B cell (primary cell): Measurements from ENCODE around the gene SFT2D1. TPM values are rescaled to one million over a fixed set of nuclear protein-coding genes. Genes with fewer than 3 reads are reported as not detected.

ENCODE experiments used
- ATAC-seq: fragments of 200-7000 bp; cut with Tn5 transposase; one replicate; pipeline ENCODE4 v1.10.0; 2021; ENCODE audit warnings: low read depth, mild to moderate bottlenecking, moderate number of reproducible peaks, moderate library complexity
- CTCF ChIA-PET: fragments of 350-600 bp; sonication (Branson Sonifier 250); formaldehyde crosslinking; loops from one replicate; lab custom pipeline; 2021; ENCODE audit warnings: antibody characterized with exemption, inconsistent platforms; lab: Charles Lee
- POLR2A ChIA-PET: fragments of 350-600 bp; sonication (Branson Sonifier 250); formaldehyde crosslinking; loops from one replicate; lab custom pipeline; 2021; ENCODE audit warnings: antibody characterized with exemption; lab: Charles Lee
- DNase-seq: peaks from one replicate; pipeline ENCODE4 v3.0.0; 2013
- H2AFZ ChIP-seq: 2 replicates; pipeline ENCODE4 v1.6.1; 2012; ENCODE audit warnings: mild to moderate bottlenecking, low read depth, low read length; ENCODE audit not compliant: insufficient read depth, poor library complexity, severe bottlenecking
- H3K27ac ChIP-seq, 2 donors: 1 replicate in 1 of 2; 2 replicates in 1 of 2; pipeline ENCODE4 v1.5.1; 2012 to 2013; ENCODE audit warnings: low read length in 2 of 2, mild to moderate bottlenecking in 2 of 2, moderate library complexity in 1 of 2
- H3K27me3 ChIP-seq, 4 experiments: fragments of 200-600 bp in 1 of 4; sonication (generic) in 1 of 4; replicated peaks in 1 of 4; 1 replicate in 2 of 4; 2 replicates in 2 of 4; pipeline versions ENCODE4 v1.6.1 to v1.7.0; 2013 to 2016; ENCODE audit warnings: low read length in 3 of 4, mild to moderate bottlenecking in 2 of 4, mixed read lengths in 1 of 4, moderate library complexity in 1 of 4; ENCODE audit not compliant: insufficient read depth in 4 of 4, control insufficient read depth in 3 of 4; ENCODE audit errors: control extremely low read depth in 1 of 4
- H3K36me3 ChIP-seq, 2 experiments: replicated peaks in 1 of 2; 1 replicate in 1 of 2; 2 replicates in 1 of 2; pipeline versions ENCODE4 v1.6.1 to v1.7.1; 2013; ENCODE audit warnings: low read length in 1 of 2; ENCODE audit not compliant: insufficient read depth in 2 of 2, control insufficient read depth in 1 of 2; ENCODE audit errors: control extremely low read depth in 1 of 2, extremely low read depth in 1 of 2
- H3K4me1 ChIP-seq, 2 donors: fragments of 200-600 bp in 1 of 2; sonication (generic) in 1 of 2; 1 replicate in 1 of 2; 2 replicates in 1 of 2; pipeline versions ENCODE4 v1.5.1 to v1.6.1; 2013 to 2017; ENCODE audit warnings: low read length in 2 of 2; ENCODE audit not compliant: control insufficient read depth in 2 of 2, insufficient read depth in 2 of 2
- H3K4me2 ChIP-seq: replicated peaks from 2 replicates; pipeline ENCODE3; 2012; ENCODE audit warnings: mild to moderate bottlenecking, low read depth, low read length; ENCODE audit not compliant: poor library complexity, severe bottlenecking
- H3K4me3 ChIP-seq, 5 experiments: fragments of 200-600 bp in 1 of 5; sonication (generic) in 1 of 5; 1 replicate in 3 of 5; 2 replicates in 2 of 5; pipeline versions ENCODE4 v1.5.1 to v1.7.0; 2011 to 2016; ENCODE audit warnings: low read length in 4 of 5, mild to moderate bottlenecking in 4 of 5, low read depth in 2 of 5, control low read depth in 1 of 5, moderate library complexity in 1 of 5; ENCODE audit not compliant: insufficient read depth in 1 of 5; ENCODE audit errors: control extremely low read depth in 1 of 5, extremely low read depth in 1 of 5
- H3K79me2 ChIP-seq: fragments of 200-600 bp; sonication (generic); one replicate; pipeline ENCODE4 v1.6.0; 2016; ENCODE audit warnings: low read length; ENCODE audit not compliant: control insufficient read depth, insufficient read depth
- H3K9ac ChIP-seq: fragments of 200-600 bp; sonication (generic); 2 replicates; pipeline ENCODE4 v1.6.1; 2017; ENCODE audit warnings: mild to moderate bottlenecking, low read length, moderate library complexity
- H3K9me3 ChIP-seq, 3 donors: one replicate each; pipeline versions ENCODE4 v1.6.1 to v1.7.1; 2013; ENCODE audit warnings: low read length in 2 of 3; ENCODE audit not compliant: control insufficient read depth in 2 of 3, insufficient read depth in 1 of 3; ENCODE audit errors: control extremely low read depth in 1 of 3
- H4K20me1 ChIP-seq: 2 replicates; pipeline ENCODE4 v1.6.0; 2012; ENCODE audit warnings: mild to moderate bottlenecking, low read length; ENCODE audit not compliant: insufficient read depth, control insufficient read depth, poor library complexity, severe bottlenecking
- H3K27ac Mint-ChIP-seq: one replicate; pipeline ENCODE4 v1.8.0; 2021; ENCODE audit warnings: mixed read lengths
- H3K27me3 Mint-ChIP-seq: one replicate; pipeline ENCODE4 v1.8.0; 2021; ENCODE audit warnings: mixed read lengths
- H3K4me1 Mint-ChIP-seq: one replicate; pipeline ENCODE4 v1.8.0; 2021; ENCODE audit warnings: mixed read lengths
- H3K4me3 Mint-ChIP-seq: one replicate; pipeline ENCODE4 v1.8.0; 2021; ENCODE audit warnings: mixed read lengths
- H3K9me3 Mint-ChIP-seq: one replicate; pipeline ENCODE4 v1.8.0; 2022; ENCODE audit warnings: mixed read lengths; ENCODE audit not compliant: insufficient read depth
- CTCF ChIP-seq: fragments of 200-600 bp; IDR thresholded peaks from one replicate; pipeline ENCODE4 v1.8.0; 2022; ENCODE audit warnings: antibody characterized with exemption, mild to moderate bottlenecking
- EZH2 ChIP-seq: IDR thresholded peaks from 2 replicates; pipeline ENCODE4 v1.6.1; 2012; ENCODE audit warnings: borderline replicate concordance, low read depth, mild to moderate bottlenecking, moderate library complexity, low read length; ENCODE audit not compliant: insufficient read depth, poor library complexity, severe bottlenecking
- WGBS: methylation state at CpG from one replicate; pipeline ENCODE4 v1.1.5; 2013; ENCODE audit warnings: missing lambda C conversion rate; ENCODE audit not compliant: insufficient coverage; 5-methylcytosine and 5-hydroxymethylcytosine counted together
- intact Hi-C: fragments of 100-400 bp; cut with micrococcal nuclease; formaldehyde crosslinking; loops from one replicate; pipeline ENCODE4 v1.10.0; 2022
- polyA plus RNA-seq: library from polyadenylated mRNA; depleted of rRNA; stranded (reverse); fragments of >200 nt; gene quantifications from 2 replicates; pipeline ENCODE4 v1.2.3, GENCODE V29; 2012
- total RNA-seq, 2 donors: library from RNA; stranded (reverse); fragments of 120-200 nt in 1 of 2; gene quantifications; 1 replicate in 1 of 2; 2 replicates in 1 of 2; pipeline versions ENCODE4 v1.2.3 to v1.2.4, GENCODE V29; 2013 to 2022

Gene SFT2D1
- total and polyA plus RNA-seq, 2 donors (not counting 1 experiment from before 2014, with no cell fraction given) = 38.2 to 59.0 TPM

- intact Hi-C loops = no loop called here
- Mint-ChIP-seq H3K4me1 (peaks cover 14% of the 10 kb centered on the region), H3K27me3 (no peaks in the 10 kb centered on the region), H3K27ac (peak overlapping the region; percentile 67), H3K9me3 (no peaks in the 10 kb centered on the region), H3K4me3 (no peak overlapping the region)
- Histone ChIP-seq H3K9me3 (no peaks in the 10 kb centered on the region), H2AFZ (no peak overlapping the region), H3K79me2 (peaks cover 23% of the 10 kb centered on the region), H3K9ac (no peak overlapping the region), H3K4me3 (no peak overlapping the region), H3K4me1 (peaks cover 0 to 6% of the 10 kb centered on the region in 2 donors), H3K27ac (no peak overlapping the region), H3K4me2 (no peak overlapping the region), H4K20me1 (peaks cover 44% of the 10 kb centered on the region), H3K36me3 (peaks cover 6 to 79% of the 10 kb centered on the region in 2 experiments), H3K27me3 (no peaks in the 10 kb centered on the region)
- TF ChIP-seq EZH2 (no peak), CTCF (no peak)
- ATAC-seq = peak; percentile 31
- DNase-seq = no peak
- ChIA-PET CTCF (interaction anchor here (0.7 to 1.5 kb wide), 5 partner anchors 12 to 167 kb away, joined by 3 to 6 read pairs (median 3); no protein-coding TSS in a partner anchor), POLR2A (no interaction called here)
- WGBS = 74% methylated on average over 5 of the region's 6 CpGs
Measured at GRCh38 chr6:166325383-166326042, 16.8 kb downstream of the SFT2D1 start.

- intact Hi-C loops = no loop called here
- Histone ChIP-seq H3K79me2 (peaks cover 7% of the 10 kb centered on the region), H3K4me1 (peaks cover 0 to 6% of the 10 kb centered on the region in 2 donors), H3K4me2 (no peak overlapping the region), H3K27me3 (no peaks in the 10 kb centered on the region), H3K9ac (no peak overlapping the region), H2AFZ (no peak overlapping the region), H3K36me3 (peaks cover 9 to 76% of the 10 kb centered on the region in 2 experiments), H3K4me3 (no peak overlapping the region), H4K20me1 (peaks cover 29% of the 10 kb centered on the region), H3K9me3 (no peaks in the 10 kb centered on the region), H3K27ac (no peak overlapping the region)
- H3K9me3 Mint-ChIP-seq = no peaks in the 10 kb centered on the region
- ChIA-PET POLR2A (no interaction called here), CTCF (interaction anchor here (1.0 to 2.8 kb wide), 3 partner anchors 10 to 77 kb away, joined by 3 to 13 read pairs (median 3); no protein-coding TSS in a partner anchor)
- H3K27me3 Mint-ChIP-seq = no peaks in the 10 kb centered on the region
- ATAC-seq = no peak
- 100% methylated on average over 2 of the region's 5 CpGs for WGBS
- peaks cover 13% of the 10 kb centered on the region for H3K4me1 Mint-ChIP-seq
- no peak for TF ChIP-seq EZH2
- no peak for TF ChIP-seq CTCF
- no peak overlapping the region for H3K4me3 Mint-ChIP-seq
- H3K27ac Mint-ChIP-seq = no peak overlapping the region
- DNase-seq = no peak
Measured at GRCh38 chr6:166323395-166323794, 18.9 kb downstream of the SFT2D1 start.
